Measurements from ENCODE around the gene PRUNE2.
A peak's percentile ranks its signal among the peaks of the same experiment; 100 is the strongest.

The PRUNE2 gene

DNA sequence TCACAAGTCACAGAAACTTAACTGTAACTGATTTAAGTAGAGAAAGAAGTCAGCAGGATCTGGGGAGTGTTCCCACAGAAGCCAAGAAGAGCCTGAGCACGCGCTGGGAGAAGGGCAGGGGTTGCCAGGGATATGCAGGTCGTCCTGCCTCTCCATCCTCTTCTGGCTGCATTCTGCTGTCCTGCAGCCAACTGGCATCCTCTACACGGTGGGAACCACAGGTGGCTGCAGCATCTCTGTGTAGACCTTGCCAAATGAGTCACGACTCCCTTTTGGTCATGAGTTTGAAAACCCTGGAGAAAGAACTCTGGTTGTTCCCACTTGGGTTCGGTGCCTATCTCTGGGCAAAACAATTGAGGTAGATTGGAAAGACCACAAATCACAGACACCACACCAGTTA, 180.0 kb downstream of the PRUNE2 start:
- DNase-seq: peak; percentile 73

DNA sequence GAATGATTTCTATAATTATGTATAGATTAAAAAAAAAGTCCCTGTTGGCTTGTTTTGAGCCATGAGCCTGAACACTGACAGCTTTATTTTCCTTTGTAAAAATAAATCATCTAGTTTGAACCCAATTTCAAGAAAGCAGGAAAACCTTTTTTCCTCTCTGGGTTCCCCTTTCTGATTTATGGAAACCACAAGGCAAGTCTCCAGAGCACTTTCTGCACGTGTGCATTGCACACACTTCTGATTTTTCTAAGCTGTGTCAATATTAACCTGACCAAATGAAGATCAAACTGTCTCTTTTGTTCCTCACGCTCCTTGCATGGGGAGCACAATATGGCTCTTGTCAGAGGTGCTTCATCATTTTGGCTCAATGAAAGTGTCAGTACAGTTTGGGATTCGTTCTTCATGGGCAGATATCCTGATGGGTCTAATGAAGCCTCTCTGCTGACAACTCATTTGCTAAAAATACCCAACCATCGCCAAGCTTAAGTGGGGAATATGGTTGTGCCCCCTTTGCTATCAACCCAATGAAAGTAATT, 180.8 kb downstream of the PRUNE2 start:
- peak; percentile 95 for DNase-seq

DNA sequence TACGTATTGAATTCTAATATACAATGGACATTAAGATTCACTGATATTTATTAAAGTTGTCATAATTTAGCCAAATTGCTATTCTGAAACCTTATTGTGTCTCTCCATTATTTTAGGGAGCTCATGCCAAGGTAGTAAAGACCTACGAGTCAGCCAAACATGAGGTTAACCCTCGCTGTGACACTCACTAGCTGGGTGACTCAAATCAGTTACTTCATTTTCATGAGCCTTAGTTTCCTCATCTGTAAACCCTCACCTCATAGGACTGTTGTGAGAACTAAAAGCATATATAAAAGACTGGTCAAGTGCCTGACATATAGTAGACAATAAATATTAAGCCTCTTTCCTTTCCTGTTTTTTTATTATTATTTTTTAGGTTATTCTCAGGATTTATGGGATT, 185.7 kb downstream of the PRUNE2 start:
- DNase-seq: no peak

DNA sequence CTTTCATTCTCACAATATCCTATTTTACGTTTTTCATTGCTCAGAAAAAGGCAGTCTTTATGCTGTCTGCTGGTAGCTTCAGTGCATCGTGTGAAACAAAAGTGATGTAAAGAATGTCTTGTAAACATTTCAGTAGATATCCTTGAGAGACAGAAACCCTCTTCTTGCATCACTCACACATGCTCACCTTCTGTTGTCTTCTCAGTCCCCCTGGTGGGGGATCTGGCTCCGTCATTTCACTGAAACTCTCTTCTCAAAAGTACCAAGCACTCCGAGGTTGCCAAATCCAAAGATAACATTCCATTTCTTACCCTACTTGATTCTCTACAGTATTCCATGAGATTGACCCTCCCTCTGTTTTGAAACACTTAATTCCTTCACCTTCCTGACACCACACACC, 187.7 kb downstream of the PRUNE2 start:
- DNase-seq: no peak

DNA sequence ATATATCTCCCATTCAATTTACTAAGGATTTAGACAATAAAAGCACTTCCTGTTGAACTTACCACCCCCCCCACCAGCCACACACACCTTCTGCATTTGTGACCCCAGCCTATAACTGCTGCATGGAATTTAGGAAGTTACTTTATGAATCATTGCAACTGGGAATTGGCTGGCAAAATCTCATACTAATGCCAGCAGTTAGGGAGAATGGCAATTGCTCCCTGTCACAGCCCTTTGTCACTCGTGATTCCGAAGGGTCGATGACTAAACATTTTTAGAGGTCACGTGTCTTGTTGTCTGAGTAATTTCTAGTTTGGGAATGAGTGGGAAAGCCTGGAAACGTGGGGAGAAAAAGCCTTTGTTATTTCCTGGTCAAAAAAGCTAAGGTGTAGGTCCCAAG, 188.3 kb downstream of the PRUNE2 start:
- peak; percentile 44 for DNase-seq

DNA sequence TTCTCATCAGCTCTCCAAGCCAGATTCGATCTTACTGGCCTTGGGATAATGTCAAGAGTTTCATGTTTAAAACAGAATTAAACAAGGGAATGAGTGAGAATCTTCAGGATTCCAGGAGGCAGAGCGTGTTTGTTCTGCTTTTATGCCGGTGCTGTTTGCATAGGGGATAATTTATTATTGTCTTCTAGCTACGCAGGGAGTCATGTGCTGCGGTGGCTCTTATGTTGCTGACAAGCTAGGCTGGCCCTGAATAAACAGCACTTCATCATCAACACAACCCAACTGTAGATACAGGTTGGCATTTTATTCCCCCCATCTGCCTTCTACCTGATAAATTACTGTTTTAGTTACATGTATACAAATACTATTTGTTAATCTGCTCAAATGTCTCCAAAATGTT, 188.7 kb downstream of the PRUNE2 start:
- DNase-seq: peak; percentile 83

DNA sequence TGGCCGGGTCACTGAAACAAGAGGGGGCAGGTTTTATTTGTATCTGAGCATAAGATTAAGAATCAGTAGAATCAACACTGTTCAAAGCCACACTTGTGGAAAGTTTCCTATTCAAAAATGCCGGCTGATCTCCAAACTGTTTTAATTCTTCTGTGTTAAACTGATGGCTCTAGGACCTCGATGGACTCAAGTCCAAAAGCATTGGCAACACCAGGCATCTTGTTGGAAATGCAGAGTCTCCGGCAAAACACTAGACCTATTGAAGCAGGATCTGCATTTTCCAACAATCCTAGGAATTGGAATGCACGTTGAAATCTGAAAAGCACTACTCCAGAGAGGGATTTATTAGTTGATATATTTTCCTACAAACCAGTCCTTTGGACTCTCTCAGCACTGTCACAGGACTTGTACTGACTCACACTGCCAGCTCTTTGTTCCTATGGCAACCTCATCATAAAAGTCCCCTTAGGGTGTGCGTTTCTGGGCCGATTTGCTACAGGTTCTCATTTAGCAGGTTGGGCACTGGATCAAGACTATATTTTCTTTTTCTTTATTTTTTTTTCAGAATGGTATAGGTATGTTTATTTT, 189.7 kb downstream of the PRUNE2 start:
- peak; percentile 39 for DNase-seq

DNA sequence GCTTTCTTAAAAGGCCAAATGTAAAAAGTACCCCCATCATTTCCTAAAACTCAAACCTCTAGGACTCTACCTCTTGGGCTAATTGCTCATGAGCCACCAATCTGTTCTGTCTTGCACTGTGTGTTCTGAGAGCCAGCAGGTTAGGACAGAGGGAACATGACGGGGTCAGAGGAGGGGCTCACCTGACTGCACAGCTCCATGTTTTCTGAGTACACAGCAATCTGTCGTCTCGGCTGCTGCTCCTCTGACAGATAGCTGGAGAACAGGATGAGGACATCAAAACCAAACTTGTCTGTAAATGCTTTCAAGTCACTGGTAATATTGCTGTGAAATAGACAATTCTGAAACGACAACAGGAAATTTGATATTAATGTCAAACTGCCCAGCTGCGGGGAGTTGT, 192.5 kb downstream of the PRUNE2 start:
- no peak for DNase-seq

DNA sequence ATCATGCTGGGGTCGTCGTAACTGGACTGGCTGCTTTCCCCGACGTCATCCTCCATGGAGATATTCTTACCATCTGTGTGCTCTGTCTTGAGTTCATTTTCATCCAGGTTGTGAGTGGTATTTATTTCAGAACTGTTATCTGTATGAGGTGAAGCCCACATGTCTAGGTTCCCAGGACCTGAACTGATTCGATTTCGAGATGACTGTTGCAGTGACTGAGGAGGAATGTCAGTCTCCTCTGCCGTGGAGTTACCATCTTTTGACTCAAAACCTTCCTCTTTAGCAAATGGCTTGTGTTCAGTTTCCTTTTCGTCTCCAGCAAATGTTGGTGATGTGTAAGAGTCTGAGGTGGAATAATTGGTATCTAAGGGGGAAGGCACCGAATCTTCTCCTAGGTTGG, 196.9 kb downstream of the PRUNE2 start:
- DNase-seq: no peak

DNA sequence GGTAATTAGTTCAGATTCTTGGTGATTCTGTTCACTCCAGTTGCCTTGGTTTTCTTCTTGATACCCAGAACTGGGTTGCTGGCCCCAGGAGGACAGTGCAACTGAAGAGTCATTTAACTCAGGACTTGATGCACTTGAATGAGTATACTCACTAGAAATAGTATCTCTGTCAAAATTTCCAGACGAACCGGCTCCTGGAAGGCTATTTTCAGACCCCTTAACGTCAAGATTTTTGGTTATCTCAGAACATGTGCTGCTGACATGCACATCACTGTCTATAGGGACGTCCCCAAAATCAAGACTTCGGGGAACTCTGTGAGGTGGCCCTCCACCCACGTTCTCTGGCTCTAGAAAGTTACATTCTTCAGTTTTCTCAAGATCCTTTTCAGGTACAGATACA, 198.4 kb downstream of the PRUNE2 start:
- no peak for DNase-seq

DNA sequence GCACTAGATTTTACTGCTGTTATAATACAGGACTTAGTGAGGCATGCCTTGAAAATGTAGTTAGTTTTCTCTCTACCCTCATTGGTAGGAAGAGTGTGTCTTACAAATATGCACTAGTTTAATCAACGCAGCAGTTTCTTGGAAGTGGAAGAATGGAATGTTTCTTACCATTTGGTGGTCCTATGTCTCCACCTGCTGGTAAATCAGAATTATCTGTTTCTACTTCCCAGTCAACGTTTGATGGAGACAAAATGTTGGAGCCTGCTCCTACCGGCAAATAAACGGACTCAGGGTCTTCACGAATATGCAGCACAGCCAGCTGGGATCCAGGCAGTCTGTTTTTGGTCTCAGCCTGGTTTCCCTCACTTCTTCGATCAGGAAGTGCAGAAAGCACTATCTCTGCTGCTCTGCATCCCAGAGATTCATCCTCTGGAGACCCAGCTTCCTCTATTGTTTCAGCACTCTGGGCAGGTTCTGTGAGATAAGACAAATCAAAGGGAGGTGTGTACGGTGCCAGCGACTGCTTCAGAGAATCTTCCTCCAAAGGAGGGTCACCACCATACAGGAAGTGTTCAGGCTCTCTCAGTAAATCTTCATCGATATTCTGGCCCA, 201.2 kb downstream of the PRUNE2 start:
- peak; percentile 78 for DNase-seq

DNA sequence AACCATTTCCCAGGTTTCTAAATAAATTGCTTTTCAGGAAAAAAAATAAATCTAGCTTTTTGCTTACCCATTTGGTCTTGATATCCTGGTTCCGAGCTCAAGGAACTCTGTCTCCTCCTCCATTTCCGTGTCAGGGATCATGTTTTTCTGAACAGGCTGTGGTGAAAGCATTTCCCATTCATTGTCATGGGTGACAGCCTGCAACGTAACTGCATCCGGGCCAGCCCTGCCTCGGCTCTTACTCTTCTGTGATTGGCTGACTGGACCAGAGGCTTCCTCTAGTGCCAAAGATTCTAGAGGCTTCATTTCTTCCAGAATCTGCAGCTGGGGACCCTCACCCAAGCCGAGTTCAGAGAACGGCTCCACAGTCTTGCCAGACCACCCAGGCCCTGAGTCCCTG, 202.6 kb downstream of the PRUNE2 start:
- DNase-seq: no peak

DNA sequence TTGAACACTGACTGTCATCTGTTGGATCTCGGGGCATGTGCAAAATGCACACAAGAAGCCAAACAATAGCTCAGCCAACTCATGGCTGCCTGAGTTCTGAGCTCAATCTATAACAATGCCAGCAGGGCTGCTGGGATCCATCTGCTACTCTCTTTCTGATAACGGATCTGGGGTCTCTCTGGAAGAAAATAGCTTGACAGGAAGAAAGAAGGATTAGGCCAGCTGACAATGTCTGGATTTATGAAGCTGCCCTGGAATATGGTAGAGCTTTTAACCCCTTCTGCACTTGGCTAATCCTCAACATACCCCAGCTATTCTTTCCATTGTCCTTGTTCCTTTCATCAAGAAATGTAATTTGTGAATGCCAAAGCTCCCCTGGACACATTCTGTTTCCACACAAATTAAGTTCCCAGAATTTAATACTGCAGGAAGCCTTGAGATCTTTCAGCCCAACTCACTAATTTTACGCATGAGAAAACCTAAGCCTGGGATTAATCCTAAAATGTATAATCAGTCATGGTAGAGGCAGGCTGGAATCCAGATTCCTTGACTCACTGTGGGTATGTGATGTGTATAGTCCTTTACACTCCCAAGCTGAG, 204.4 kb downstream of the PRUNE2 start:
- no peak for DNase-seq

DNA sequence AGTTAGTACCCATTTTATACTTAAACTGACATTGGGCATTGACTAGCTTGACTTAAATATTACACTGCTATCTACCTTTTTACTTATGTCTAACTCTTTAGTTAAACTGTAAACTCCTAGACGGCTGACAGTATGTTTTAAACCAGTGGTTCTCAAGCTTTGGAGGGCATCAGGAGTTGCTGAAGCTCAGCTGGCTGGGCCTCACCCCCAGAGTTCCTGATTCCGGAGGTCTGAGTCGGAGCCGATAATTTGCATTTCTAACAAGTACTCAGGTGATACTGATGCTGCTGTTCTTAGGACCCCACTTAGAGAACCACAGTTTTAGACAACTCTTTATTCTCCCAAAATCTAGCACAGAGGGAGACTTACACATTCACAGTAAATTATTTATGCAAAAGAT, 205.0 kb downstream of the PRUNE2 start:
- DNase-seq: no peak

DNA sequence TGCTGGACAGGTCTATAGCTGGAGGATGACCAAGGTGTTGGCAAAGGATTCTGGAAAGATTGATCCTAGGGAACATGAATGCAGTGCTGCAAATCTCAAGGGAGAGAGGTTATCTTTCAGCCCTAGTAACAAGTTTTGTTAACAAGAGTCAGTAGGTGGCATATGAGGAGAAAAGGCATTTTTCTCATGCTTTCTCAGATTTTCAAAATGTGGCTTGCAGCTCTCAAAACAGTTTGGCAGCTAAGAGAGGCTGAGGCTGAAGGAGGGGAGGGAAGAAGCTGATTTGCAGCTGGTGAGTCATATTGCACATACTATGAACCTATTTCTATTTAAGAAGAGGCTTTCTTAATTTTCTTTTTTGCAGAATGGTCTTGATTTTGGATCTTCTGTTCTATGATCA, 205.9 kb downstream of the PRUNE2 start:
- DNase-seq: no peak

DNA sequence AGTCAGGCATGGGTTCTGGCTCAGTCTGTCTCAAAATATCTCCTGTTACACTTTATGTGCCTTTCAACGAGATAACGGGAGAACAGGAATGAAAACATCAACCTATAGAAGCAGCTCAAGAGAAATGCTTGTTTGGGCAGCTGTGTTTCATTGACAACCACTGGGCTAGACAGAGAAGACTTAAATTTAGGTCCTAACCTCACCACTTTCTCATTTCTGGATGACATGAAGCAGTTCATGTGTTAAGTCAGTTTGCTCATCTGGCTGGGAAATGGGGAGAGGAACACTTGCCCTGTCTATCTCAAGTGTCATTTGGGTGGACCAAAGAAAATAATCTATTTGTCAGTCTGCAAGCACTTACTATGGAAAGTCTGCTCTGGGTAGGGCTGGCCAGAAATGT, 208.4 kb downstream of the PRUNE2 start:
- DNase-seq: no peak

DNA sequence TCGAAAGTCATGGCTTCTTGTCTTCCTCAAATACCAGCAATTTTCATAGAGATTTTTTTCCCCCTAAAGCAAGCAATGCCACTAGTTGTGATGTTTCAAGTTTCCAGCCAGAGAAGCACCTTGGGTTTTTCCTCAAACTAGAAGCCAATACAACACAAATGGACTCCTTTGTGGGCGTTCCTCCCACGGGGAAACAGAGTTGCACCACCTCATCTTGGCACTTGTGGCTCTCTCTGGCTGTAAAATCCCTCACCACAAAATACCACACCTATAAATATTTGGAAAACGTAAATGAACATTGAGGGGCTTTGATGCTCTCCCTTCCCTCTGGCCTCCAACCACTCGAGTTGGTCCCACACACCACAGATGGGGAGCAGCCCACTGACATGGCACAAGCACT, 208.8 kb downstream of the PRUNE2 start:
- DNase-seq: no peak

DNA sequence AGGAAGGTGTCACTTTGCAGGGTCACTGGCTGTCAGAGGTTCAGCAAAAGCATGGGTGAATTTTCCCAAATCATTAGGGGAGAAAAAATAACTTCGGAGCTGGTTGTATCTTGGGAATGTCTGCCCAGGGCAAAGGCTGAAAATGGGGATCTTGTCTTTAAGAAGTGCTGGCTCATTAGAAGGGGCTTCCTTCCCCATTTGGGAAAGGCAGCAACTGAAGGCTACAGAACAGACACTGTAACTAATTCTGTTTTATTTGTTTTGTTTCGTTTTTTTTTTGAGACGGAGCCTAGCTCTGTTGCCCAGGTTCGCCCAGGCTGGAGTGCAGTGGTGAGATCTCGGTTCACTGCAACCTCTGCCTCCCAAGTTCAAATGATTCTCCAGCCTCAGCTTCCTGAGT, 212.0 kb downstream of the PRUNE2 start:
- DNase-seq: no peak

DNA sequence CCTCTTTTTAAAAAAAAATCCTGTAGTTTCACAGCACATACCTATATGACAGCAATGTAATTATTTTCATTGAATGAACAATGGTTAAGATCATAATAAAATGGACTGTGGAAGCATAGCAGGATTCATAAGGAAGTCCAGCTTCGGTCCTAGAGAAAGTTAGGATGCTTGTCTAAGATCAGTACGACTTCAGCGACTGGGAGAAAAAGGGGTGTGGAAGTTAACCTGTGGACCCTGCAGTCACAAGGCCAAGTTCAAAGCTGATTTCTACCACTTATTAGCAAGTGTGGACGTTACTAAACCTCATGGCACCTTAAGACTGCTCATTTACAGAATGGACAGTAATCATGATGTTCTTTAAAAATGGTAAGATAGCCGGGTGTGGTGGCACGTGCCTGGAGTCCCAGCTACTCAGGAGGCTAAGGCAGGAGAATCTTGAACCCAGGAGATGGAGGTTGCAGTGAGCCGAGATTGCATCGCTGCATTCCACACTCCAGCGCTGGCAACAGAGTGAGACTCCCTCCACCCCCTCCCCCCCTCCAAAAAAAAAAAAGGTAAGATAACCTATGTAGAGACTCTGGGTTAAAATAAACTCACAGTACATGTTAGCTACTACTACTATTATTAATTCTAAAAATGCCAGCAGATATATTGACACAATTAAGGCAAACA, 213.3 kb downstream of the PRUNE2 start:
- no peak for DNase-seq

DNA sequence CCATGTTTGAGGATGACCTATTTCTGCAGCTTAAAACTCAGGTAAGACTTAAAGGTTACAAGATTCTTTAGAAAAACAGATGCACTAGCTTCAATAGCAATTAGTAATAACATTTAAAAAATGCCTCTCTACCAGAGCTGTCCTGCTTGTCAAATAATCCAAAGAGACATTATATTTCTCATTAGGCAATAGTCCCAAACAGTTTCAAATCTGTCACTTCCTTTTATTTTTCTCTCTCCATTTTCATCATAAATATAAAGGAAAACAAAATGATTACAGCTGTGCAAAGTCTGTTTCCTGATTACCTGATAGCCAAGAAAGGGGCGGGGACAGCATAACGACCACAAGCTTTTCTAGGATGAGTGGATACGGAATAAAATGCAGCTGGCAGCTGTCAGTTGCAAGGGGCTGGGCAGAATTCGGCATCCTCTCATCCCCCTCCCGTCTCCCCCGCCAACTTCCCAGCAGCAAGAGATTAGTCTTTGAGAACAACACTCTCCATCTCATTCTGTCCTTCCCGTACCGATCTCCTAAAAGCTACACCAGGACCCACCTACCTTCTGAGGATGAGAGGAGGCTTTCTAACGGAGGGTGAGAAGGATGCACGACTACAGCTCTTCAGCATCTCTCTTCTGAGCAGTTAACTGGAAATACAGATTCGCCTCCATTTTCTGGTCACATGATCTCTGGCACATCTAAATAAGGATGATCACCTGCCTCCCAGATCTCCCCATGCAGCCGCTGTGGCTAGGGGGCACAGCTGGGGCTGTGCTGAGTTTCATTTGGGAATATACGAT, 214.2 kb downstream of the PRUNE2 start:
- DNase-seq: peak; percentile 78

DNA sequence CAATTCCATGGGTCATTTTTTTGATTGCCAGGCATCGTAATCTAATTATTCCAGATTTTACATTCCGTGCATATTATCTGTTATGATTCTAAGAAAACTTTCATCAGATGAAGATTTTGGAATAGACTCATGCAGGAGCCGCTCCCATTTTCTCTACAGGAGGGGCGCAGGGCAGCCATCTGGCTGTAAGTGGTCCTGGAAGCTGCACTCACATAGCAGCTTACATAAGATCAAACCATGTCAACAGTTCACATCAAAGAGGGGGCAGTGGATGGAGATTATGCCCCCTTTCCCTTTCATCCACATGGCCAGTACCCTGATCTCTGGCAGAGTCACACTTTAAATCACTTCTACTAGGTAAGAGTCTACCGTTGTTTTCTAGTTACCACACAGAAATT, 214.9 kb downstream of the PRUNE2 start:
- no peak for DNase-seq

DNA sequence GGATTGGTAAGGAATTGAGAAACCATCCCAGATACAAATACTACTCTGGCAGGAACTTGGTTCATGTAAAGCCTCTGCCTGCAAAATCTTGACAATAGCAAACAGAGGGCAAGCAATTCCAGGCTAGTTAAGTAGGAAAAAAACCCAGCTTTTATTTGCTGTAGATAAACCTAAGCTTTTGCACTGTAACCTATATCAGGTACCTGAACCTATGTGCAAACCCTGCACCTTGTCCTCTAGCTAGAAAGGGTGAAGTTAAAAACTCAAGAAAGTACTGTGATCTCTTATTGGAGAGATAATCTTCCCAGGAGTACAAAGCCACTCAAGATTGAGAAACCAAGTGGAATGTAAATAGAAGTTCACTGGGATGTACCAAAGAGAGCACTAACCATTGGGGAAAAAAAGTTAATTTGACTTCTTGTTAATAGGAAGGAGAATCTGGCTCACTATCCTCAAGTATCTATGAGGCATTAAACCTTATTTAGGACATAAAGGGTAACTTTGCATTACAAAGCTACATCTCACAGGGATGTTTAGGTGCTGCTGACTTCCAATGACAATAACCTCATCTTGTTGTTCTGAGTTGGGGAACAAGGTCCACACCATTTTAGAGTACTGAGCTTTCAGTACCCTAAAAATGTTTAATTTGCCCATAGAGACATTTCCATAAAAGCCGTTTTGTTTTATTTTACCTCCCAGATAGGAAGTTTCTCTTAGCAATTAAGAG, 215.5 kb downstream of the PRUNE2 start:
- DNase-seq: no peak
